Small intestine (tissue), 7 donors: ENCODE results near the gene HOXB7. TPM values are rescaled to one million over a fixed set of nuclear protein-coding genes. Genes with fewer than 3 reads are reported as not detected.

ENCODE experiments used
- DNase-seq, 2 donors: peaks; one replicate each; pipeline versions ENCODE4 v3.0.0 to v3.0.0-alpha.2; 2013
- FAIRE-seq: peaks from 2 replicates; lab custom pipeline; 2012; peaks lifted over from hg19 to GRCh38; lab: Jason Lieb, UNC
- H3K27ac ChIP-seq, 3 donors: one replicate each; pipeline ENCODE4 v1.5.1; 2013; ENCODE audit warnings: low read length in 2 of 3, mild to moderate bottlenecking in 2 of 3, control low read depth in 1 of 3, inconsistent platforms in 1 of 3, low read depth in 1 of 3, moderate library complexity in 1 of 3
- H3K27me3 ChIP-seq, 3 donors: one replicate each; pipeline ENCODE4 v1.6.1; 2013; ENCODE audit warnings: low read length in 3 of 3, inconsistent platforms in 1 of 3; ENCODE audit not compliant: control insufficient read depth in 3 of 3, insufficient read depth in 3 of 3
- H3K36me3 ChIP-seq, 3 donors: one replicate each; pipeline ENCODE4 v1.6.1; 2013; ENCODE audit warnings: low read length in 3 of 3, inconsistent platforms in 1 of 3, low read depth in 1 of 3, mild to moderate bottlenecking in 1 of 3, moderate library complexity in 1 of 3; ENCODE audit not compliant: control insufficient read depth in 3 of 3, insufficient read depth in 2 of 3
- H3K4me1 ChIP-seq, 3 donors: one replicate each; pipeline ENCODE4 v1.6.1; 2013; ENCODE audit warnings: low read length in 2 of 3, inconsistent platforms in 1 of 3, low read depth in 1 of 3, mild to moderate bottlenecking in 1 of 3, moderate library complexity in 1 of 3; ENCODE audit not compliant: control insufficient read depth in 3 of 3, insufficient read depth in 2 of 3
- H3K4me3 ChIP-seq, 3 donors: one replicate each; pipeline ENCODE4 v1.5.1; 2013; ENCODE audit warnings: low read length in 3 of 3, control low read depth in 1 of 3, inconsistent platforms in 1 of 3, low read depth in 1 of 3, mild to moderate bottlenecking in 1 of 3, moderate library complexity in 1 of 3
- H3K9me3 ChIP-seq, 2 donors: one replicate each; pipeline ENCODE4 v1.6.1; 2013; ENCODE audit warnings: low read depth in 1 of 2, low read length in 1 of 2; ENCODE audit not compliant: control insufficient read depth in 2 of 2, insufficient read depth in 1 of 2
- WGBS, 3 donors: extraction: QIAGEN DNeasy Blood & Tissue Kit; methylation state at CpG; one replicate each; pipeline ENCODE4 v1.1.7; 2013; 5-methylcytosine and 5-hydroxymethylcytosine counted together
- polyA plus RNA-seq, 4 donors: library from polyadenylated mRNA; stranded (reverse) in 3 of 4; unstranded in 1 of 4; fragments of 200-250 nt in 3 of 4; fragments of 120-200 nt in 1 of 4; gene quantifications; one replicate each; pipeline versions ENCODE4 v1.2.1 to v1.2.3, GENCODE V29; 2013
- donor health status: healthy with polysubstance abuse.
- donor health status: control.
- donor health status: control.
- donor health status: Bipolar disorder and iron deficiency.
- donor health status: healthy.

HOXB7 gene
- polyA plus RNA-seq, 4 donors: 4.3 to 13.9 (median 4.9) TPM; not detected in 1

GRCh38 chr17:48615047-48615962 lies 4.5 kb upstream of the HOXB7 start, which contains the start of gene HOXB8:
Gene HOXB8, minus strand, starts transcription at chr17:48615292. Its CDS starts 588 bp downstream, at chr17:48614704.
- Histone ChIP-seq H3K27ac (no peak within 1 kb of the TSS), H3K27me3 (peaks cover 14 to 98% (median 53%) of the 10 kb centered on the region in 3 donors), H3K36me3 (no peaks in the 10 kb centered on the region), H3K4me1 (peaks cover 0 to 23% (median 0%) of the 10 kb centered on the region in 3 donors), H3K9me3 (no peaks in the 10 kb centered on the region), H3K4me3 (peak within 1 kb of the TSS; percentile 7 to 41 (median 21))
- WGBS, 3 donors: 16 to 19% (median 16%) methylated on average over 41 of the region's 41 CpGs
- no peak for FAIRE-seq
- DNase-seq: no peak

DNA sequence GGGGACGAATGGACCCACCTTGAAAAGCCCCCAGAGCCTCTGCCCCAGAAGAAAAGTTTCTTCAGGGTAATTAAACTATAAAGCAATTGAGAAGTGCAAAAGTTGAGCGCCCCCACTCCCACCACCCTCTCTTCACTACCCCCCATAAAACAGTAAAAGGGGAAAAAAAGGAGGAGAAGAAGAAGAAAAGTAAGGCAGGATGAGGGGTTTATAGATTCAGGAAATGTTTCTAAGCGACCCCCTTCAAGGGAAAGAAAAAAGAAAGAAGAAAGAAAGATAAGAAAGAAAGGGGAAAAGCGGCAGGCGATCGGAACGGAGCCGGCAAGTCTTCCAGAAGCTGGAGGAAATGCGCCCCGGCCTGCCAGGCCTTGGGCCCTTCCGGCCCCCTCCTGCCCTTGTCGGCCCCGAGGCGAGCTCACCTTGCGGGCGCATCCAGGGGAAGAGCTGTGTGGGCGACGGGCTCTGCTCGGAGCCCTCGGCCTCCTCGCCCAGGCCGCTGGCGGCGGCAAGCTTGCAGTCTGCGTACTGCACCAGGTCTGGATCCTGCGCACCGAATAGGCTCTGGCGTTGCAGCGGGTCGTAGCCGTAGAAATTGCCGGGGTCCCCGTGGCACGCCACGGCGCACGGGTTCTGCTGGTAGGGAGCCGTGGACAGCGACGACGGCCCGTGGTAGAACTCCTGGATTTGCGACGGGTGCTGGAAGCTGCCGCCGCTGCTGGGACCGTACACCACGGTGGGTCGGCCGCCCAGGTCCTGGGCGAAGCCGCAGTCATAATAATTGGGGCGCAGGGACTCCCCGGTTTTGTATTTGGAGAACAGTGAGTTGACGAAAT lies 3.3 kb upstream of the HOXB7 start:
- Histone ChIP-seq H3K9me3 (no peaks in the 10 kb centered on the region), H3K4me3 (peak overlapping the region; percentile 7 to 41 (median 21)), H3K36me3 (no peaks in the 10 kb centered on the region), H3K4me1 (peaks cover 0 to 21% (median 0%) of the 10 kb centered on the region in 3 donors), H3K27ac (no peak overlapping the region), H3K27me3 (peaks cover 14 to 98% (median 51%) of the 10 kb centered on the region in 3 donors)
- WGBS, 3 donors: 5 to 8% (median 8%) methylated on average over 55 of the region's 55 CpGs
- no peak for DNase-seq
- no peak for FAIRE-seq

DNA sequence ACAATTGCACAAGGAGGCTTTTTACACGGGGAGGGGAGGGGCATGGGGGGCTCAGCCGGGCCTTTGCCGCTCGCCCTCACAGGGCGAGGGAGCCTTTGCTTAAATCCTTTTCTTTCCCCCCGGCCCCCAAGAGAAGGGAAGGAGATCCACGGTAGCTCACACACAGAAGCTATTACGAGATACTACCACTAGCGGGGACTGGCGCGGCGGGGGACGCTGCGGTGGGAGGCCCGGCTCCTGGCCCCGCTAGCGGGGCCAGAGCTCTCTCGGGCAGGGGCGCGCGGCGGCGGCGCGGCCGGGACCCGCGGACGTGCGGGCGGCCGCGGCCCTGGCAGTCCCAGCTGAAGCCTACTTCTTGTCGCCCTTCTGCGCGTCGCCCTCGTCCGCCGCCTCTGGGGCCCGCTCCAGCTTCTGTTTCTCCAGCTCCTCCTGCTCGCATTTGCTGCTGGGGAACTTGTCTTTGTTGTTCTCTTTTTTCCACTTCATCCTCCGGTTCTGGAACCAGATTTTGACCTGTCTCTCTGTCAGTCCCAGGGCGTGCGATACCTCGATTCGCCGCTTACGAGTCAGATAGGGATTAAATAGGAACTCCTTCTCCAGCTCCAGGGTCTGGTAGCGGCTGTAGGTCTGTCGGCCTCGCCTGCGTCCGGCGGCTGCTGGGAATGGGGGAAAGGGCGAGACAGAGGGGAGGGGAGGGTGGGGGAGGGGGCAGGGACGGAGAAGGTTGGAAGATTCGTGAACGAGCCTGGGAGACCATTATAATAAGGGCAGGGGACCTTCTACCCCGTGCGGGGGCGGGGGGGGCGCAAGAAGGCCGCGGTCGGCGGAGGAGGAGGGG lies 2.3 kb upstream of the HOXB7 start:
- peak overlapping the region in 1 of 3 donors; percentile 62 for H3K27ac ChIP-seq
- WGBS, 3 donors: 2 to 10% (median 9%) methylated on average over 61 to 67 of the region's 67 CpGs
- H3K4me3 ChIP-seq: peak overlapping the region; percentile 16 to 36 (median 25)
- peak in 1 of 2 donors; percentile 62 for DNase-seq
- no peaks in the 10 kb centered on the region for H3K9me3 ChIP-seq
- peaks cover 0 to 16% (median 0%) of the 10 kb centered on the region in 3 donors for H3K4me1 ChIP-seq
- peaks cover 14 to 98% (median 53%) of the 10 kb centered on the region in 3 donors for H3K27me3 ChIP-seq
- no peaks in the 10 kb centered on the region for H3K36me3 ChIP-seq
- no peak for FAIRE-seq

DNA sequence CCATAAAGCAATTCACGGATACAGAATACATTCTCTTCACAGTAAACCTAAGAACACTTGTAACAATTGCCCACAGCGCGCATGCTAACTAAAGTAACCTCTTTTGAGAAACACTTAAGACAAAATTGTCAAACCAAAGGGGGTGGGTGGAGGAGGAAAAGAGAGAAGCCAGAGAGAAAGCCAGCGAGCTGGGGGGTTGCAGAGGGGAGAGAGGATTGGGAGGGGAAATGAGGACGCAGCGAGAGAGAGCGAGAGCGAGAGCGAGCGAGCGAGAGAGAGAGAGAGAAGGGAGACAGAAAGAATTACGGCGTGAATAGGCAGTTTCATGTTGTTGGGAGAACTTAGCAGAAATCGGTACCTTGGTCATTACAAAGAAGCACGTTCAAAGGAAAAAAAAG lies 1.6 kb upstream of the HOXB7 start:
- peak overlapping the region; percentile 16 to 30 (median 25) for H3K4me3 ChIP-seq
- H3K27me3 ChIP-seq: peaks cover 10 to 98% (median 47%) of the 10 kb centered on the region in 3 donors
- H3K36me3 ChIP-seq: peaks cover 0 to 3% (median 0%) of the 10 kb centered on the region in 3 donors
- FAIRE-seq (no peak), DNase-seq (no peak)
- H3K9me3 ChIP-seq: no peaks in the 10 kb centered on the region
- H3K27ac ChIP-seq: peak overlapping the region in 1 of 3 donors; percentile 24
- H3K4me1 ChIP-seq: peaks cover 0 to 16% (median 0%) of the 10 kb centered on the region in 3 donors
- WGBS, 3 donors: 7 to 10% (median 9%) methylated on average over 15 of the region's 15 CpGs

GRCh38 chr17:48611681-48612455 lies 1.1 kb upstream of the HOXB7 start:
- H3K9me3 ChIP-seq: no peaks in the 10 kb centered on the region
- WGBS, 3 donors: 10 to 13% (median 13%) methylated on average over 32 to 36 of the region's 36 CpGs
- H3K36me3 ChIP-seq: peaks cover 0 to 7% (median 0%) of the 10 kb centered on the region in 3 donors
- DNase-seq (no peak), FAIRE-seq (no peak)
- peak overlapping the region in 1 of 3 donors; percentile 63 for H3K4me3 ChIP-seq
- H3K4me1 ChIP-seq: peaks cover 0 to 16% (median 0%) of the 10 kb centered on the region in 3 donors
- peaks cover 11 to 97% (median 45%) of the 10 kb centered on the region in 3 donors for H3K27me3 ChIP-seq
- peak overlapping the region in 1 of 3 donors; percentile 70 for H3K27ac ChIP-seq

- peaks cover 0 to 7% (median 0%) of the 10 kb centered on the region in 3 donors for H3K36me3 ChIP-seq
- peaks cover 11 to 97% (median 44%) of the 10 kb centered on the region in 3 donors for H3K27me3 ChIP-seq
- H3K27ac ChIP-seq: peak overlapping the region in 2 of 3 donors; percentile 12 to 87
- peak overlapping the region; percentile 37 to 63 (median 40) for H3K4me3 ChIP-seq
- FAIRE-seq: no peak
- no peaks in the 10 kb centered on the region for H3K9me3 ChIP-seq
- H3K4me1 ChIP-seq: peaks cover 0 to 16% (median 0%) of the 10 kb centered on the region in 3 donors
- 2 to 13% (median 9%) methylated on average over 22 of the region's 22 CpGs for WGBS, 3 donors
- DNase-seq: no peak
These were observed 396 bp upstream of the HOXB7 start for GRCh38 chr17:48611213-48611612.

GRCh38 chr17:48609759-48610281 lies 997 bp downstream of the HOXB7 start:
- no peak for FAIRE-seq
- peaks cover 0 to 19% (median 0%) of the 10 kb centered on the region in 3 donors for H3K4me1 ChIP-seq
- peaks cover 0 to 5% of the 10 kb centered on the region in 2 donors for H3K9me3 ChIP-seq
- peak overlapping the region; percentile 40 to 63 (median 57) for H3K4me3 ChIP-seq
- no peak for DNase-seq
- peak overlapping the region in 2 of 3 donors; percentile 75 to 87 for H3K27ac ChIP-seq
- H3K36me3 ChIP-seq: peaks cover 0 to 7% (median 0%) of the 10 kb centered on the region in 3 donors
- peaks cover 7 to 97% (median 38%) of the 10 kb centered on the region in 3 donors for H3K27me3 ChIP-seq
- WGBS, 3 donors: 6 to 9% (median 8%) methylated on average over 15 of the region's 15 CpGs
